A549 treated with dexamethasone at 1 μM for 4 hours (cell line): ENCODE results near the gene FAIM. TPM values are rescaled to one million over a fixed set of nuclear protein-coding genes. Genes with fewer than 3 reads are reported as not detected.

ENCODE experiments used
- total RNA-seq: library from RNA; stranded (reverse); fragments of 200-300 nt; extraction: Qiagen RNA extraction; gene quantifications from 5 replicates; pipeline ENCODE4 v1.2.3, GENCODE V29; 2022

Gene FAIM, protein sequence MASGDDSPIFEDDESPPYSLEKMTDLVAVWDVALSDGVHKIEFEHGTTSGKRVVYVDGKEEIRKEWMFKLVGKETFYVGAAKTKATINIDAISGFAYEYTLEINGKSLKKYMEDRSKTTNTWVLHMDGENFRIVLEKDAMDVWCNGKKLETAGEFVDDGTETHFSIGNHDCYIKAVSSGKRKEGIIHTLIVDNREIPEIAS
- total RNA-seq, result 32.8 to 38.8 TPM (median 35.8 TPM) in 5 replicates

DNA sequence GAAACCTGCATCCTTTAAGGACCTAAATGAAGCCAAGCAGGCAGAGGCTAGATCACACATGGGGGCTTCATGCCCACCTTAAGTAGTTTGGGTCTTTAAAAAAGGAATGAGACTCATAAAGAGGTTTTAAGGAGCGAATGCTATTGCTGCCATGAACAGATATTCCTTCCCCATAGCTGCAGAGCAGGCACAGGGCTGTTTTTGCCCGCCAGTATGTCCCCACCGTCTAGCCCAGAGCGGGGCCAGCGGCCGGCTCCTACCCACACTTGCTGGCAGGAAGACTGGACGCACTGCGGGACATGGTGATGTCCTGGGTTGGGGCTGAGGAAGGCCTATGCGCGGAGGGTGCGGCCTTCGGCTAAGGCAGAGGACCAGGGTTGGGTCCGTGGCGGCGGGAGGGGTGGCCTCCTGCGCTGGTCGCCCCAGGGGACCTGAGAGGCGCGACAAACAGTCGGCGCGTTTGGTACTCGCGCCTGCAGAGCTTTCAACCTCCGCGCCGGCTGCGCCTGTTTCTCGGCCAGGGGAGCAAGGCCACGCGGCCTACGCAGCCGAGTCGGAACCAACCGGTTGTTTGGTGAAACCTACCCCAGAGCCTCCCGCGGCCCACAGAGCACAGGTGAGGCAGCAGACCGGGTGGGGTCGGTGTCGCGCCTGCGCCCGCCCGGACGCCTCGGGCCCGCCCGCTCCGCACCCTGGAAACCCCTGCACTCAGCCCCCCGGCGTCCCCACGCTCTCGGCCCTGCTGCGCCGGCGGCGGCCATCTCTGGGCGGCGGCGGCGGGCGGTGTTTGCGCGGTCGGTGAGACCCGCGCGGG lies at the start of gene FAIM:
Gene FAIM, plus strand, starts transcription at position 450 of the 814 bp plus-strand sequence. CDS start 10,956 bp downstream, outside the sequence.

DNA sequence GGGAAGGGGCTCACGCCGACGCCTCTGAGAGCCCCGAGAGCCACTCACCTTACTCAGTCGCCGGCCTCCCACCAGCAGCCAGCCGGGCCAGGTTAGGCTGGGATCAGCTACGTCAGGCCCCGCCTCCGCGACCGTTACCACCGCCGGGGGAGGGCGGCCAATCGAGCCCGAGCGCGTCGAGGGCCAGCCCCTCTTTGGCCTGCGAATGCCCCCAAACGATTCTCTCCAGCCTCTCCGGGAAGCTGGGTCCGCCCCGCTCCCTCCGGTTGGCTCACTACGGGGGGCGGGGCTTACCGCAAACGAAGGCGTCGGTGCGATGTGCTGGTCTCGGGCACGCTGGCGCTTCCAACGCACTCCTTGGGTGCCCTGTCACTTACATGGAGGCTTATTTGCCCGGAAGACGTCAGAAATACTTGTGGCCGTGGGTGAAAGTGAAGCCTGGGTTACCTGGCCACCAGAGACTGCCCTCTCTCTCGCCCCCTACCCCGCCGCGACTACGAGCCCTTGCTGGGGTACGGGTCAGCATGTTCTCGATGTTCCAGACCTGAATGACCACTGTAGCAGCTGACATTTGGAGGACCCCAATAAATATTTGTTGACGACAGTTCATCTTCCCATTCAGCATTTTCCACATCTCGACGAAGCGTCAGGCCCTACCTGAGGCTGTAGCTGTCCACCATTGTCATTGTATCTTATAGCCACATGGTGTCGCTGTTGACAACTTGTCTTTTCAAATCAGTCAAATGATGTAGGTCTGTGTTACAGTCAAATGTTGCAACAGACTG lies 14.2 kb upstream of the FAIM start, which contains the start of gene CEP70:
Gene CEP70, minus strand, starts transcription at position 111 of the 785 bp plus-strand sequence. CDS start 21,333 bp downstream, outside the sequence.

Other genes starting within 250 kb of the FAIM start
- gene ESYT3, start 174.2 kb upstream of the FAIM start, total RNA-seq, result 0.36 to 0.79 TPM (median 0.52 TPM) in 5 replicates
- 9.8 to 13.1 TPM (median 11.6 TPM) in 5 replicates for gene CEP70, start 14.5 kb upstream of the FAIM start, total RNA-seq
- gene PIK3CB, start 226.2 kb downstream of the FAIM start, total RNA-seq, result 14.9 to 20.0 TPM (median 18.7 TPM) in 5 replicates